IPS-NIHi7 (cell line): ENCODE measurements around the gene CD83.
A peak's percentile ranks its signal among the peaks of the same experiment; 100 is the strongest.

Experiments used
- DNase-seq: peaks from one replicate; pipeline ENCODE4 v3.0.0; 2012; ENCODE audit warnings: mixed read lengths; ENCODE audit errors: extremely low spot score

CD83 gene

DNA sequence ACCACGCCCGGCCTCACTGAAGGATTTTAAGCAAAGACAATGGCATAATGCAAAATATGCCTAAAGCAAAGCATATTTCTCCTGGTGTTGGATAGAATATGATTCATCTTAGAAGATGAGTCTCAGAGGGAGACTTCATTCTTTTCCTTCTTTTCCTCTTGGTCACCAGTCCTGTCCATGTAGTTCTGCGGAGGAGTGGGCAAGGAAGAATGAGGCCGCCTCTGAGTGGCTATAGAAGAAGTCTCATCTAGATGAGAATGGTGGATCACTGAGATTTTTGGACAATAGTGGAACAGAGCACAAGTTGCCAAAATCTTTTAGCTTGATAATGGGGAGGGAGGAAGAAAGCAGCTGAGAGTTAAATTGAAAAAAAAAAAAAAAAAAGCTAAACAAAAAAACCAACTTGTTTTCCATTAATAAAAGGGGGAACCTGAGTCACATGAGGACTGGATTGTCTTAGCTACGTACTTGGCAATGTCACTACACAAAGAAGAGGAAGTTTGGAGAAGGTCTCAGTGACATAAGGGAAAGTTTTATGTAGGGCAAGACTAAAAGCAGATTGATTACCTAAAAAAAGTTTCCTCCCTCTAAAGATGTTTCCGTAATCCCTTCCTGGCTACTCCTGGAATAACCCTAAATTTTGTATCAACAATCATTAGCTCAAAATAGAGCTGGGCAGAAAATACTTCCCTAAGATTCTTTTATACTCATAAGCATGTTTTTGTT, 6.0 kb downstream of the CD83 start:
- DNase-seq: no peak

DNA sequence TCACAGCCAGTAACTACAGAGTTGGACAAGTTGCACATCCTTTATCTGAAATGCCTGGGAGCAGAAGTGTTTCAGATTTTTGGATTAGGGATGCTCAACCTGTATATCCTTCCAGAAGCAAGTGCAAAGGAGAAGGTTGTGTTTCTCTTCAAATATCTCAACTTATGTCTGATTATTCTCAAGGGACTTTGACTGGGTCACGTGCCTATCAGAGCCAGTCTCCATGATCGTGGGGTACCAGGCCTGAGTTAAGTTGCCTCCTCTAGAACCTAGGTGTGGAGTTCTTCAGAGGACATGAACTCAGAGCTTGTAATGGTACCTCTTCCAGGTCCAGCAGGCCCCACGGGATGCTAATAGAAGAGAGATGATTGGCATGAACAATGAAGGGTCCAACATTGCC, 7.8 kb downstream of the CD83 start:
- no peak for DNase-seq

DNA sequence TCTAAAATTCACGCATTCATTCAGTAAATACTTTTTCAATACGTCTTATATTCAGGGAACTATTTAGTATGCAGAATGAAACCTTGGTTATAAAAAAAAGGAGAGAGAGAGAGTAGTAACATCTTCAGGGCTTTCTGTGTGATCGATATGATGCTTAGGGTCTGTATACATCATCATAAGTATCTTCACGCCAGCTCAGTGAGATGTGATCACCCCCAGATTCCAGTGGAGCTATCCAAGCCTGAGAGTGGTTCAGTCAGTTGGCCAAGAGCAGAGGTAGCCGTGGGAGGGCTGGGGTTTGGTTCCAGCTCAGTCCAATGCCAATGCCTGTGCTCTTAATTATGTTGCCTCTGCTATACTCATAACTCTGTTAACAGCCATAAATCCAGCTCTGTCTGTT, 8.6 kb downstream of the CD83 start:
- DNase-seq: no peak

DNA sequence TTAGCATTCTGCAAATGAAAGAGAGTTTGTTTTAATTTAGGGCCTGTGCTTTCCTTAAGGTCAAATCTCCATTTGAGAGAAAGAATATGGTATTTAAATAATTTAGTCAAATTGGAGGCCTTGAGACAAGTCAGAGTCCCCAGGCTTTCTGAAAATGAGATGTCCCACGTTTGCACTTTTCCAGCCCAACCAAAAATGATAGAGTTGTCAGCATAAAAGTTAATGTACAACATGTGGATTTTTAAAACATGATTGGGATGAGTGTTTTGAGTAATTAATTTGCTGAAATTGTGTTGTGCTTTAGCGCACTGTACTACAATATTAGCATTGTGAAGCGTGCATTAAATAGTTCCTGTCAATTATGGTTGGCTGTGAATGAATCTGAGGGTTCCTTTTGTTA, 10.0 kb downstream of the CD83 start:
- DNase-seq: no peak

DNA sequence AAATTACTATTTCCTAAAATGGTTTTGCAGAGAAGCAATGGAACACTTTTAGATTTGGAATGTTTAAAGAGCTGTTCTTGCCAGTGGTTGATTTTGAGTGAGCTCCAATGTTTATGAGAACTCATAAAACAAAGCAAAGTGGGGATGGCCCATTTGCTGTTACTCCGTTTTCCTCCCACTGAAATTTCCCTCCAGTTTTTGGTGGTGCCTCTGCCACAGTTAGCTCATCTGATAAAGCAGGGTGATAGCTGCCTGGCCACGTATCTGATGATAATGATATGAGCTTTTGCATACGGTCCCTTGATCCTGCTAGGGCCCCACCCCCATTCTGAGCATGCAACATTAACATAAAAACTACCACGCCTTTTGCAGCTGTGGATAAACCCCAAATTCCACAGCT, 10.4 kb downstream of the CD83 start:
- DNase-seq: no peak

DNA sequence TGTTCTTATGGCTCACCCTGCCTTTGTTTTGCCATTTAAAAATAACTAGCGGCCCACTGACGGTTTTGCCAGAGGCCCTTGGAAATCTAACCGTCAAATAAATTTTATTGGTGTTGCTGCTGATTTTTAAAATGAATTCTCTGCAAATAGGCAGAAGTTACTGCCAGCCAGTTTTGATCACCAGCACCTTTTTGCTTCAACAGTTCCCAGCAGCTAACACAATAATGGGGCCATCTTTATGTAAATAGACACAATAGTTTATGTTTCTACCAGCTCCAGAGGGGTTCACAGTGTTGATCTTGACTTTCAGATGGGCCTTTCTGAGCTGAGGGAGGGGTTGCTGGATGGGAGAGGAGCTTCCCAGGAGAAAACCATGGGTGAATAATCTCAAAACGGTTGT, 11.2 kb downstream of the CD83 start:
- DNase-seq: no peak

DNA sequence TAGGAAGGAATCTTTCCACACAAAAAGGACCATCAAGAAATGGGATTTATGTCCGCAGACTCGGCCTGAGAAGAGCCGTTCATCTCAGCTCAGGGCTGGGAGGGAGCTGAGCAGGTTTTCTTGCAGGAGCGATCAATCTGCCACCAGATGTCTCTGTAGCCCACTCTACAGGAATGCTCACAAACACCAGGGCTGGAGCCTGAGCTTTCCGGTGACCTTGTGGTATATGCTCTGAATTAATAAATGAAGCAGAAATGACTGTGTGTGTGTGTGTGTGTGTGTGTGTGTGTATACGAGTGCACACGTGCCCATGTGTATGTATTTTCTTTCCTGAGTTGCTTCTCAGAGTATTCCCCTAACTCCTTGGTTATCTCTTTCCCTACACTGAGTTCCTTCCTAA, 12.0 kb downstream of the CD83 start:
- peak; percentile 80 for DNase-seq

DNA sequence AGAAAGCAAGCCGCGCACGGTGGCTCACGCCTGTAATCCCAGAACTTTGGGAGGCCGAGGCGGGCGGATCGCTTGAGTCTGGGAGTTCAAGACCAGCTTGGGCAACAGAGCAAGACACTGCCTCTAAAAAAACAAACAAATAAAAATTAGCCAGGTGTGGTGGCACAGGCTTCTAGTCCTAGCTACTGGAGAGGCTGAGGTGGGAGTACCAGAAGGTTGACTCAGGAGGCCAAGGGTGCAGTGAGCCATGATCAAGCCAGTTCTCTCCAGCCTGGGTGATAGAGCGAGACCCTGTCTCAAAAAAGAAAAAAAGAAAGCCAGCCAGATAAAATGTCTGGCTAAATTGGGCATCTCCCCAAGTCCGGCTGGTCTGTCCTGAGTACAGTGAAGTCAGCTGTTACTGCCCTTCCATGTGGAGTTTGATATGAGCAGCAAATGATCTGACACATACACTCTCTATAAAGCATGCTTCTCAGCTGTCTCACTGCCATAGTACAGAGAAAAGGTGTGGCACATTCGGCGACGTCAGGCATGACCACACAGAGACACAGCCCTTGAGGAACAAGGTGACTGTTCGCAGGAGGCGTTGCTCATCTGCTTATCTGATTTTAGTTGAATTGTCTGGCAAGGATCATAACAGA, 13.0 kb downstream of the CD83 start:
- no peak for DNase-seq

DNA sequence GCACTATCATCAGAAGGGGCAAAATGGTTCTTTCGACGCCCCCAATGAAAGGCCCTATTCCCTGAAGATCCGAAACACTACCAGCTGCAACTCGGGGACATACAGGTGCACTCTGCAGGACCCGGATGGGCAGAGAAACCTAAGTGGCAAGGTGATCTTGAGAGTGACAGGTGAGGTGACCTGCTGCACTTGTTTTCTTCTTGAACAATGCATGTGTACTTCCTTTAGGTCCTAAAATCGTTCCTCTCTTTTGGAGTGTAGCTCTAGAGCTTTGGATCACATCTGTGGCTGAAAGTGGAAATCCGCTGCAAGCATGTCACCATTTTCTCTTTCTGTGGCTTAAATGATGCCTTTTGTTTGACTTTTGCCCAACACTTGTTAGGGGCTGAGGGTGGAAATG, 14.0 kb downstream of the CD83 start:
- DNase-seq: no peak

DNA sequence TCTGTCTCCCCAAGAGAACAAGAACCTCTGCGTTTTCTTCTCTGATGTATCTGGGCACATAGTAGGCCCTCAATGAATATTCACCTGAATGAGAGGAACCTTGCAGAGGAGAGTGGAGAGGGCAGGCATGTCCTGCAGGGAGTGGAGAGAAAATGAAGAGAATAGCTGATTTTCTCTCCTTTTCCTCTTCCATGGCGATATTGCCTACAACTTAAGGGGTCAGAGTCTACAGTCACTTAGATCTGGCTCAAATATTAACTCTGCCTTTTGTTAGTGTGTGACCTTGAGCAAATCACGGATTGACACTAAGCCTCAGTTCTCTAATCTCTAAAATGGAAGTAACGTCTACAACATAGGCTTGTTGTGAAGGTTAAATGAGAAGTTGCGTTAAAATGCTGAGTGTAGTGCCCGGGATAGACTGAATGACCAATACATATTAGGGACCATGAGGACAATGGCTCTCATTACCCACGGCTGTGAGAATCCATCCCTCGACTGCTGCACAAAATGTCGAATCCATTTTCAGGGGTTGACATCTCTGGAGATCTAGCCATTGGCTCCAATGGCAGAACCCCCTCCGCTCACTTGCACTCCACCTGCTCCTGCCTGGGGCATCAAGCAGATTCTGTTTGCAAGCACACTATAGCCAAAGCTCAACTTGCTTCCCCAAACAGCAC, 14.8 kb downstream of the CD83 start:
- no peak for DNase-seq

DNA sequence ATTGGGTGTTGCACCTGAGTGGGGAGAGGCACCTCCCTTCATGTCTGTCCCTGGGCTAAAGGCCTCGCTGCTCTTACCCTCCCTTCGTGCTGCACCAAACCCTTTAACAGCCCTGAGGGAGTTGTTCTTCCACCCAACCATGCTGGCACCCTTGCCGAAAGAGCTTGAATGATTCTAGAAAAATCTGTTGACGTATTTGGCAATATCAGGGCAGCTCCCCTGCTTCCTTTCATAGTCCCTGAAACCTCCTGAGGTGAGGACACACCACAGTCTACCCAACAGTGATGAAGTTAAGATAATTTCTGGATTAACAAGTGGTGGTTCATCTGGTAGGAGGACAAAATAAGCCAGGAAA, 15.3 kb downstream of the CD83 start:
- no peak for DNase-seq

DNA sequence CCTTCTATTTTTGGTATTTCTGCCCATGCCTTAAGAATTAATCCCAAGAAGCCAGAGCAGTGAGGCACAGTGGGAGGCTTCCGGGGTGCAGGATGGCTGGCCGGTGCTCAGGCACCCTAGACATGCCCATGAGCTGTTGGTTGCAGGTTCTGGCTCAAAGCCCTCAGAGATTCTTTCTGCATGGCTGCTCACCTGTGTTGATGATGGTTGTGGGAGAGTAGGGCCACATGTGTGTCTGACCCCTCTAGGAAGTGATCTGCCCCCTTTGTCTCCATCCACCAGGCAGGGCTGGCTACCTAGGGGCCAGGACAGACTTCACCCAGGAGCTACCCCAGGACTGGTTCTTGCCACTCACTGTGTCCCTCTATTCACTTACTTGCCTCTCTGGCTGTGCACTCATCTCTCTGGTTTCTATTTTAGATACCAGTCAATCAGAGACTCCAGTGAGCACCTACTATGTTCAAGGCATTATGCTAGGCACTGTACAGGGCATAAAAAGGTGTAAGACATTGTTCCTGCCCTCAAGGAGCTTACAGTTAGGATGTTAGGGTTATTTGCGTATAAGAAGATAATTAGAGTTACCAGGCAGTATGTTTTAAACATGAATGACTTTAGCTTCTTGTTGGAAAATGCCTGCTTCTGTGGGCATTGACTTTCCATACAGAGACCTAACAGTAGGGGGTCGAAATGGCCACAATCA, 16.8 kb downstream of the CD83 start:
- DNase-seq: no peak

DNA sequence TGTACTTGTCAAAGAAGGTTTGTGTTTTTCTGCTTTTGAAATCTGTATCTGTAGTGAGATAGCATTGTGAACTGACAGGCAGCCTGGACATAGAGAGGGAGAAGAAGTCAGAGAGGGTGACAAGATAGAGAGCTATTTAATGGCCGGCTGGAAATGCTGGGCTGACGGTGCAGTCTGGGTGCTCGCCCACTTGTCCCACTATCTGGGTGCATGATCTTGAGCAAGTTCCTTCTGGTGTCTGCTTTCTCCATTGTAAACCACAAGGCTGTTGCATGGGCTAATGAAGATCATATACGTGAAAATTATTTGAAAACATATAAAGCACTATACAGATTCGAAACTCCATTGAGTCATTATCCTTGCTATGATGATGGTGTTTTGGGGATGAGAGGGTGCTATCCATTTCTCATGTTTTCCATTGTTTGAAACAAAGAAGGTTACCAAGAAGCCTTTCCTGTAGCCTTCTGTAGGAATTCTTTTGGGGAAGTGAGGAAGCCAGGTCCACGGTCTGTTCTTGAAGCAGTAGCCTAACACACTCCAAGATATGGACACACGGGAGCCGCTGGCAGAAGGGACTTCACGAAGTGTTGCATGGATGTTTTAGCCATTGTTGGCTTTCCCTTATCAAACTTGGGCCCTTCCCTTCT, 18.4 kb downstream of the CD83 start:
- DNase-seq: no peak

DNA sequence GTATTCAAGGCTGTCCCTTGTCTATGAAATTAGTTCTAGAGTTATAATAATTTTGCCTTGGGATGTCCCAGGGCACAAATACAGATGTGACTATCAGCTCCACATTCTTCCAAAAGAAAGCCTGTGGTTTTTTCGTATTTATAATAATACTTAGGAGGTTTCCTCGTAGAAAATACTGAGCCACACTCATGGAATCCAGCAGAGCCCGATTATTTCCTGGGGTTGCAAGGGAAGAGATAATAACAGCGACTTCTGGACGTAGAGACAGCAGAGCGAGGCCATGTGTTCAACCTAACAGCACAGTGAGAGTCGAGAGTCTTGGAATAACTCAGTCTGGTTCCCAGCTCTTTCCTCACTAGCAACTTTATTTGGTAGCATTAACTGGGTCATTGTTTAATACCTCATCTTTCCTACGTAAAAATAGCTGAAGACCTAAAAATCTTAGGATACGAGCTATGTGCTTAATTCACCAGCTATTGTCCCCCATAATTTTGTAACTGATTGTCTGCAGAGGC, 21.2 kb downstream of the CD83 start:
- no peak for DNase-seq

DNA sequence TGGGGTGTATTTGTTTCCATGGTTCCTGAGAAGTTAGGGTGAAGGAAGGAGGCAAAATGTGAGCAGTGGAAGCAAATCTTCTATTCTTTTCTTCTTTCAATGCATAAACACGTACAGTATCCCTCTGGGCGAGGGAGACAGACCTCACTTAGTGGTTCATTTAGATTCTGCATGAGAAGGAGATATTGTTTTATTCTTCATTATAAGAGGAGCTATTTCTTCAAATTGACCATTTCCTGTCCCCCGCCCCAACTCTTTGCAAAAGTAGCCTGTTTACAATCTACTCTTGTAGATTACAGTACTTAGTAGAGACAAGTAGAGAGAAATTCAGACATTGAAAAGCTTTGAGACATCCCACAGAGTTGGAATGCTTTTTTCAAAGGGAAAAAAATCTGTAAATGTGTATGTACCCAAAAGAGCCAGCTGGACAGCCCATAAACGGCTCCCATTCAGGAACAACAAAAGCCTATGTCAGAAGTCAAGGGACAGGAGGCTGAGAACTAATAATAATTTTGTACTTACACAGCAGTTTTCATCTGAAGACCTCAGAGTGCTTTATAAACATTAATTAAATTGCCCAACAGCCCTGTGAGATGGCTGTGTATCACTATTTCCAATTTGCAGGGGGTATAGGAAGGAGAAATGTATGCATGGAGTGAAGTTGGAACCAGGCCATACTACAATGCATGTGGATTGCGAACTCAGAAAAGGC, 23.9 kb downstream of the CD83 start:
- DNase-seq: no peak

DNA sequence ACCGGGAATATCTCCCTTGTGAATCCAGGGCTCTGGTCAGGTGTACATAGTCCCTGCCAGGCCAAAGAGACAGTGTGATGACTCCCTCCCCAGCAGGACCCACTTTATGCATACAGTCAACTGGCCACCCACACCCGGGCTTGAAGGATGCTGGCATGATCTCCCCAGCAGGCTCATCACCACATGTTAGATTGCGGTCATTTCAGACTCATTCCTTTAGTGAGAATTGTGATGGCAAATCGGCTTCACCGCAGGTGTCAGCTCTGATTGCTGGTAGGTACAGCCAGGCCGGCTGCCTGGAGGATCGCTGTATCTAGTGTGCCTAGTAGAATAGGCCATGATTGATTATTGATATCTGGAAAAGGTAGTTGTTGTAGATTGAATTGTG, 24.5 kb downstream of the CD83 start:
- DNase-seq: no peak

DNA sequence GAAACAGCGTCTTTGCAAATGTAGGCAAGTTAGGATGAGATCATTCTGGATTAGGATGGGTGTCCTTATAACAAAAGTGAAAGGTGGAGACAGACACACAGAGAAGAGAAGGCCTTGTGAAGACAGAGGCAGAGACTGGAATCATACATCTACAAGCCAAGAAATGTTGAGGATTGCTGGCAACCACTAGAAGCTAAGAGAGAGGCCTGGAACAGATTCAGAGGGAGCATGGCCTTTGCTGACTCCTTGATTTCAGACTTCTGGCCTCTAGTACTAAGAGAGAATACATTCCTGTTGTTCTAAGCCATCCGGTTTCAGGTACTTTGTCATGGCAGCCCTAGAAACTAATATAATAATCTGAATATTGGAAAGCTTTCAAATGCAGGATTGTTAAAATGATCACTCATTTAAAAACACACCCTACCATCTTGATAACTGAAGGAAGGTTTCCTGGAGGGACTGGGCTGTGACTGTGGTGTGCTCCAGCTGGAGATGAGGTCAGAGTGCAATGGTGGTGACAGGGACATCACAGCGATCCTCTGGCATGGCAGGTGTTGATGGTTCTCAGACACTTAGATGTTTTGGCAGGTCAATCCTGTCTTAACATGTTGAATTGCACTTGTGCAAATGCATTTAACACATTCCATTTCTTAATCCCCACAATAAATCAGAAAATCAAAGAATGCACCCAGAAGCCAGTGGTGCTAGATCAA, 25.1 kb downstream of the CD83 start:
- DNase-seq: no peak

DNA sequence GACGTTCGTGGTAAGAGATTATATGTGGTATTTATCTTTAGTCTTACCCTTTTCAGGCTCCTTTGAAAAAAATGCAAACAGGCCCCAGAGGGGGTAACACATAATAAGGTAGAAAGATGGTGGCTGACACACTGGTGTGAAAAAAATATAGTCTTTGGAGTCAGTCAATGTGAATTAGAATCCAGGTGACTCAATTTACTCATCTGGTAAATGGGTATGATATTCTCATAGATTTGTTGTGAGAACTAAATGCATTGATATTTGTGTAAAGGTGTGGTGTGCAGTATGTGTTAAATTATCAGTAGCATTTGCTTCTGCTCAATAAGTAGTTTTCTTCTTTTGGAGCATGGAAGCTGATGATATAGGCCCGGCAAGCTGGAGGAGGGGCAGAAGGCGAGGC, 25.7 kb downstream of the CD83 start:
- no peak for DNase-seq

DNA sequence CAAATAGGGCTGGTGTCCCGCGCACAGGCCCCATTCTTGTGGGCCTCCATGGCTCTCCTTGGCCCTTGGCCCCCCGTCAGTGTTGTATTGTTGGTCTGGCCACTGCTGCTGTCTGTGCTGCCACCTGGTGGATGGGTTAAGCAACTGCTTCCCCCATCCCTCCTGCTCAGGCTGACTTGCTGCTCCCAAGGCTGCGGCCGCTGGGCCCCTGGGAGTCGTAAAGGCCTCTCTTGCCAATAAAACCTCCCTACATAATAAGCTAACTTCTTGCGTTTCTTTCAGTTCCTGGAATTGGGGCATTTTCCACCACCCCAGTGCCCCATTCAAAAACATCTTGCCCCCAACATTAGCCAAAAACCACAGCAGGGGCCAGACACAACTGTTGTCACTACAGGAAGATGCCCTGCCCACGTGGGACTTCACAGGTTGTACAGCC, 27.1 kb downstream of the CD83 start:
- peak; percentile 97 for DNase-seq

DNA sequence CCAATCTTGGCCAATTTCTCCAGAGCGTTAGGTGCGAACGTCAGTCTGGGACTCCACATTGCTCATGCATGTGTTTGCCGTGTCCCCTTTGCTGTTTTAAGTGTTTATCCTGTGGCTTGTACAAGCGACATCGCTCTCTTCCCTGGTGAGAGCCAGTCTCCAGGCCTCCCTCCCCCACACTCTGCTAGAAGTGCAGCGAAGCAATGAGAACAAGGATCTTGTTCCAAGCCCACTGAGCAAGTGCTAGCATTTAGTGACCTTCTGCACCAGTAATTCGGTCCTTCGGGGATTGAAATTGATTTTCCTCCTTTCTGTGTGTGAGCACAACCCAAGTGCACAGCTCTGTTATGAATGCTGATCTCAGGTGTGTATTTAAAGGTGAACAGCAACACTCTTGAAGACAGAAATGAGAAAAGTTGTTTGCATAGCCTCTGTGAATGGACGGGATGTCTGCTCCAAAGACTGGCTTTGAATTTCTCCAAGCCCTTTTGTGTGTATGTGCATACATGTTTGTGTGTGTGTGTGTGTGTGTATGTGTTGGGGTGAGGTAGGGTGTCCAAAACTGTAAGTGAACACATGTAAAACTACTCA, 29.0 kb downstream of the CD83 start:
- no peak for DNase-seq
